HG03066 (cell line): ENCODE data around the gene LIMCH1.
"Not testable (repeated sequence)": the region's sequence is repeated elsewhere in the genome, so short reads cannot be mapped to it uniquely, and the experiment has no call there.

ENCODE experiments used
- ATAC-seq: cut with Tn5 transposase; IDR thresholded peaks from one replicate; pipeline ENCODE4 v1.9.1; 2021; ENCODE audit warnings: low read depth; ENCODE audit not compliant: unreplicated experiment

LIMCH1 gene

GRCh38 chr4:41538017-41538733, at the start of gene LIMCH1:
LIMCH1 (plus strand) TSS chr4:41538157; CDS start chr4:41605996, 67,839 bp downstream.
- no peak for ATAC-seq

- not testable (repeated sequence) for ATAC-seq
Measured at GRCh38 chr4:41491081-41491576, 46.8 kb upstream of the LIMCH1 start.

DNA sequence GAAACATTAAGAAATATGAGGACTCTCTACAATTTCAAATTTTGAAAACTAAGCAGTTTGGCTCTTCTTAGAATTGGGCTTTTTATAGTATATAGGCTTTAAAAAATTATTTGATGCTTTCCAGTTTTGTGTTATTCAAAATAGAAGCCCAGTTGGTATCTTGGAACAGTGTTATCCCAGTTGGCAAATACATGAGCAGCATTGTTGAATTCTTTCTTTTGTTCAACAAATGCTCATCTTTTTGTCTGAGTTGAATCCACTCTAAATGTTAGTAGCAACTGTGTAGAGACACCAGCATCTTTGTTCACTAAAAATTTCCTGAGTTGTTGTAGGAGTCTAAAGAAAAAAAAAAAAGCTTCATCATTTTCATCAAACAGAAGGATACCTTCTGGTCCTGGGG, 41.0 kb upstream of the LIMCH1 start:
- no peak for ATAC-seq

- no peak for ATAC-seq
Measured at GRCh38 chr4:41498177-41498576, 39.8 kb upstream of the LIMCH1 start.

DNA sequence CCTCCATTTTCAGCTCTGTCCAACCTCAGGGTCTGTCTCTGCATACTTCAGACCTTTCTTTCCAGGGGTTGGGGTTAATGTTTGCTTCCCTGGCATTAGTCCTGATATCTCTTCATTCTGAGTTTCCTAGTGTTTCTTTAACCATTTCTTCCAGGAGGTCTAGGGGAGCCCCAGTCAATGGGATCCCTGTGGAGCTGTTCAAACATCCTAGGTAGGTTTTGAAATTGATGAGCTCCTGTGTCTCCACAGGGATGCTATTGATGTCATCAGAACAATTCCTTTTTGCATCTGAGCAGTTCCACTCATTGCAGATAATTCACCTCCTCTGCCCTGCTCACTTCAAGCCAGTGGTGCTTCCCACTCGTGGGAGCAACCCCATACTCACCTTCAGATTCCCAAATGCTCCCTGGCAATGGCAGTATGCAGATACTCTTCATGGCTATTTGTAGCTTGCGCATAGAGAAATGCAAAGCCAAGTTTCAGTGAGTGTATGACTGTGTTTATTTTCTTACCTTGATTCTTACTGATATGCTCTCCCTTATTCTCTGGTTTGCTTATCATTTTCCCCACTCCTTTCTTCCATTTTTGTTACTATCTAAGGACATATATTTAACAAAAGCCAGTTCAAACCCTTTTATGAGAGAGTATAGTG, 33.7 kb upstream of the LIMCH1 start:
- ATAC-seq, result no peak

DNA sequence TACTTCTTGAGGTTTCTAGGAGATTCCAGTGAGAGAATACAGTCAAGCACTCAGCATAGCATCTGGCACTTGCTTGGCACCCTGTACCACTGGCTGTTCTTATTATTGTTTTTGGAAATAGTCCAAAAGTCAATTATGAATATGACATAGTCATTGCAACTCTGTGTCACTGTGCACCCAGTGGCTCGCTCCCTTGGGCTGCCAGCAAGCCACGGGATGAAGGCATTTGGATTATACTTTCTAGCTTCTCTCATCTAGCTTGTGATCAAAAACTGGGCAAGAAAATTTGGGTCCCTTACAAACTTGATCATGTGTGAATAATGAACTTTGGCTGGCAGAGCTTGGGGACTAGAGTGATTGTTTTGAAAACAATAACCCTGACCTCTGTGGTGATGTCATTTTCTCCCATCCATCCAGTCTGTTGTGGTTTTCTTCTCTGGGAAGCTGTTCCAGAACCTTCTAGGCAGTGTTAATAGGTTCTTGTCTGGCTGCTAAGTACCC, 32.7 kb upstream of the LIMCH1 start:
- ATAC-seq, result no peak

DNA sequence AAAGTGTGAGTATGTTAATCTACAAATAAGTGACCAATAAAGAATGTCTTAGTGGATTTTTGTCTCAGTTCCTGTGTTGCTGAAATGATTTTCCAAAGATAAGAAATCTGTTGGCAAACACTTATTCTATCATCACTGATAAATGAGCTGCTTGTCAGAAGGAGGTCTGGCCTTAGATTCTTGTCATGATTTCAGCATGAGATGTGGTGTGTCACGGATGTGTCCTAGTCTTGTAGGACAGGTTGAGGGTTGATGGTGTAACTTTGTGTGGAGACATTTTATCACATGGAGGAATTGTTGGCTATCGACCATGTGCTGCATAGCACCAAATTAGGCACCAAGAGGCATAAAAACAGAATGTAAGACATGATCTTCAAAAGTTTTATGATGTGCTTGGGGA, 31.8 kb upstream of the LIMCH1 start:
- ATAC-seq, result no peak

- no peak for ATAC-seq
Measured at GRCh38 chr4:41507291-41507947, 30.5 kb upstream of the LIMCH1 start.

- ATAC-seq, result no peak
Measured at GRCh38 chr4:41509451-41509866, 28.5 kb upstream of the LIMCH1 start.

GRCh38 chr4:41510179-41510578, 27.8 kb upstream of the LIMCH1 start:
- no peak for ATAC-seq

- ATAC-seq, result no peak
Measured at GRCh38 chr4:41512136-41512535, 25.8 kb upstream of the LIMCH1 start.

DNA sequence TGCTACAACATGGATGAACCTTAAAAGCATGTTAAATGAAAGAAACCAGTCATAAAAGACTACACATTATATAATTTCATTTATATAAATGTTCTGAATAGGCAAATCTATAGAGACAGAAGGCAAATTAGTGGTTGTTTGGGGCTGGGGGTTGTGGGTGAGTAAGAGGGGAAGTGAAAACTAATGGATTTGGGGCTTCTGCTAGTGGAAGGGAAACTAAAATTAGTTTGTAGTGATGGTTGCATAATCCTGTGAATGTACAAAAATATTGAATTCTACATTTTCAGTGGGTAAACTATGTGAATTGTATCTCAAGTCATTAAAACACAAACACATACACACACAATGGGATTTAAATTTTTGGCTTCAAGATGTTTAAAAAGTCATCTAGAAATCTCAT, 25.4 kb upstream of the LIMCH1 start:
- no peak for ATAC-seq

DNA sequence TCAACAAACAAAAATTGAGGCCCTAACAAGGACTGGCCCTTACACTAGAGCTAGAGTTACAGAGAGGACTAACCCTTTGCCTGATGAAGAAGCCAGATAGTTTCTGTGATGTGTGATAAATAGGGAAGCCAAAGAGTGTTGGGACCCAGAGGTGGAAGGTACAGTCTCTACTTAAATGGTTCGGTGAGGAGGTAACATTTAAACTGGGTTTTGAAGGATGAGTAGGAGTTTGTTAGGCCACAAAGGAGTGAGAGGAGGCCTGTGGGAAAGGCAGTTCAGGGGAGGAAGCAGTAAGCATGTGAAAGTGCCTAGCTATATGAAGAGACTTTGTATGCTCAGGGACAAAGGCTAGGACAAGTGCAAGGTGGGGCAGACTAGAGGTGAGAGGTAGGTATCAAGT, 23.8 kb upstream of the LIMCH1 start:
- ATAC-seq, result no peak

- ATAC-seq, result no peak
Measured at GRCh38 chr4:41514766-41515481, 23.0 kb upstream of the LIMCH1 start.

DNA sequence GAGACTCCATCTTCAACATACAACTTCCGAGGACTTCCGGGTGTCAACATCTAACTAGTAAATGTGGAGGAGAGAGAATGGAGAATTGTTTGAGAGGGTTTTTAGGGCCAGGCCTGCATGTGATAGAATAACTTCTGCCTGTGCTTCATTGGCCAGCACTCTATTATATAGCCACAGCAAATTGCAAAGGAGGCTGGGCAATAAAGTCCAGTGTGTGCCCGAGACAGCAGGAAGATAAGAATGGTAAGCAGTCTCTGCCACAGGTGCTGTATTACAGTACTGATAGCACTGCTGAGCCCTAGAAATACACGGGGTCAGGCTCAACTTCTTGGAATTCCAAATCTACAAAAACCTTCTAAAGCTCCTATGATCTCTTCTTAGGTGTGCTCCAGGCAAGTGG, 20.8 kb upstream of the LIMCH1 start:
- ATAC-seq, result no peak

GRCh38 chr4:41517747-41518146, 20.2 kb upstream of the LIMCH1 start:
- ATAC-seq, result no peak

- no peak for ATAC-seq
Measured at GRCh38 chr4:41524425-41524824, 13.5 kb upstream of the LIMCH1 start.

DNA sequence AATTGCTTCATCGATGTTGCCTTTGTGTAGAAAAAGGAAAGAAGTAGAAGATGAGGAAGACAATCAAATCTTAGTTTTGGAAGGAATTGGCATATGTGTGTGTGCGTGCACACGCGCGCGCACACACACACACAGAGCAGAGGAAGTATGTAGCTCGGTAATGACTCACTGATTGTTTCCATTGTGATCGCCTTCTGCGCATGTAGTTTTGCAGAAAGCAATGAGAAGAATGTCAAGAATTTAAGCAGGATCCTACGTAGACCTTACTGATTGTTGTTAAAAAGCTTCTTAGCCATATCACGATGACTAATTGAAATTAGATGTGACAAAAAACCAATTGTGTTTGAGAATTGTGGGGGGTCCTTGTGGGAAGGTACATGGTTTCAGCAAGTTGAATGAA, 12.8 kb upstream of the LIMCH1 start:
- ATAC-seq, result no peak

- no peak for ATAC-seq
Measured at GRCh38 chr4:41526628-41527027, 11.3 kb upstream of the LIMCH1 start.

DNA sequence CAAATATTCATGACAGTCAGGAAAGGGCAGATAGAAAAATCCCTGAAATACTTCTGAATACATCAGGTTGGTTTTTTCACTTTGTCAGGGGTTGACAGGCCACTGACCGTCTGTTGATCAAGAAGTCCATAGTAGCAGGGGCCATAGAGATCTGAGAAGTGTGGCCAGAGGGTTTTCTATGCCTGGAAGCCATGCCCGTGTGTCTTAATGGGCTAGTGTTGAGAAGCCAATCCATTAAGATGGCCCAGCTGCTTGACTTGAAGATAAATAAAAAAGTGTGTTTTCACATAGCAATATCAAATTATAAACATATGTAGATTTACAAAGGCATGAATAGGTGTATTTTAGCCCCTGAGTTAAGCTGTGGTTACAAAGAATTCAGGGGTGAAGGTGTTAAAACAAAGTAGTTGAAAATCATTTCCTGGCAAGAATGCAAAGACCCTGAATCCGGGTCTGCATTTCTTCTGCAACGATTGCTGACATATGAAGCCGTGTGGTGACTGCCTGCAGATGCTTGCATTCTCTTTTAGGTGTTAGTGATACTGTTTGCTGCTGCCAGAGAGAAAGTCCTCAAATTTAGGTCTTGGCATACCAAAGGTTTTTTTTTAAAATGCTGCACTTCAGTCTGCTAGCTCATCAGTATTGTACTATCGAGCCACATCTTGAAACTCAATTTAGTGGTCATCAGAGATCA, 9.3 kb upstream of the LIMCH1 start:
- no peak for ATAC-seq
